A549 (cell line): ENCODE measurements around the gene ACOX1. TPM values are rescaled to one million over a fixed set of nuclear protein-coding genes. Genes with fewer than 3 reads are reported as not detected.

Experiments
- ATAC-seq, 2 experiments: fragments of 200-7000 bp in 1 of 2; fragments of >200 bp in 1 of 2; cut with Nextera tagmentation in 1 of 2; cut with Tn5 transposase in 1 of 2; 3 replicates each; pipeline versions ENCODE4 v1.8.0 to v1.9.1; 2018 to 2020; ENCODE audit warnings: mild to moderate bottlenecking in 1 of 2, moderate library complexity in 1 of 2
- CTCF ChIA-PET: fragments of 300-600 bp; sonication (Branson Sonifier 250); formaldehyde crosslinking; extraction: SDS; loops from one replicate; lab custom pipeline; 2021; ENCODE audit warnings: antibody characterized with exemption, inconsistent platforms; lab: Yijun Ruan, JAX
- POLR2A ChIA-PET: fragments of 350-600 bp; formaldehyde crosslinking; extraction: SDS; loops from one replicate; lab custom pipeline; 2021; ENCODE audit warnings: antibody characterized with exemption, inconsistent platforms; lab: Yijun Ruan, JAX
- DNase-seq, 2 experiments: peaks; one replicate each; pipeline versions ENCODE4 v3.0.0 to v3.0.0-alpha.2; 2011 to 2016; ENCODE audit warnings: low read depth in 1 of 2, low spot score in 1 of 2
- FAIRE-seq: peaks from 2 replicates; lab custom pipeline; 2011; peaks lifted over from hg19 to GRCh38; lab: Jason Lieb, UNC
- H3K27ac ChIP-seq, 2 experiments: fragments of >200 bp; sonication (Bioruptor Twin); formaldehyde crosslinking; 3 replicates each; pipeline ENCODE4 v1.5.1; 2016 to 2017
- H3K4me1 ChIP-seq: fragments of >200 bp; sonication (Bioruptor Twin); formaldehyde crosslinking; 3 replicates; pipeline ENCODE4 v1.6.1; 2016
- H3K4me2 ChIP-seq: fragments of >200 bp; sonication (Bioruptor Twin); formaldehyde crosslinking; 3 replicates; pipeline ENCODE4 v1.6.1; 2016
- H3K4me3 ChIP-seq: fragments of >200 bp; sonication (Bioruptor Twin); formaldehyde crosslinking; 3 replicates; pipeline ENCODE4 v1.5.1; 2016
- H3K9me3 ChIP-seq: fragments of >200 bp; sonication (Bioruptor Twin); formaldehyde crosslinking; 3 replicates; pipeline ENCODE4 v1.6.1; 2016
- ATOH8 ChIP-seq: fragments of 250-450 bp; sonication (Bioruptor Pico); IDR thresholded peaks from 2 replicates; pipeline ENCODE4 v1.5.0; 2020; ENCODE audit warnings: low read depth, mild to moderate bottlenecking, moderate library complexity
- BHLHE40 ChIP-seq: IDR thresholded peaks from 2 replicates; pipeline ENCODE4 v1.6.1; 2012; ENCODE audit warnings: low read depth, low read length, inconsistent platforms
- CBX2 ChIP-seq: fragments of 200-600 bp; sonication (generic); IDR thresholded peaks from 2 replicates; pipeline ENCODE4 v1.6.1; 2016; ENCODE audit warnings: low read depth, mild to moderate bottlenecking, borderline replicate concordance
- CTCF ChIP-seq: fragments of >200 bp; sonication (Bioruptor Twin); formaldehyde crosslinking; IDR thresholded peaks from 3 replicates; pipeline ENCODE4 v1.5.1; 2016
- EHMT2 ChIP-seq: fragments of 200-600 bp; sonication (generic); IDR thresholded peaks from 2 replicates; pipeline ENCODE4 v1.6.1; 2016; ENCODE audit warnings: antibody characterized with exemption, low read depth, mild to moderate bottlenecking, moderate library complexity
- EP300 ChIP-seq, 2 experiments: fragments of >200 bp; sonication (Bioruptor Twin); formaldehyde crosslinking; IDR thresholded peaks; 2 replicates in 1 of 2; 3 replicates in 1 of 2; pipeline ENCODE4 v1.6.1; 2016 to 2017
- ESRRA ChIP-seq: fragments of 150-350 bp; IDR thresholded peaks from 2 replicates; pipeline ENCODE4 v1.6.1; 2014; ENCODE audit warnings: mild to moderate bottlenecking, low read length, borderline replicate concordance
- FOSB ChIP-seq: fragments of 250-450 bp; sonication (Bioruptor Pico); IDR thresholded peaks from 2 replicates; pipeline ENCODE4 v1.5.0; 2020; ENCODE audit warnings: mild to moderate bottlenecking, moderate library complexity
- GATA3 ChIP-seq: IDR thresholded peaks from 2 replicates; pipeline ENCODE4 v1.6.1; 2012; ENCODE audit warnings: borderline replicate concordance
- HES2 ChIP-seq: fragments of >200 bp; sonication (Bioruptor Twin); formaldehyde crosslinking; IDR thresholded peaks from 2 replicates; pipeline ENCODE4 v1.6.1; 2016
- HEYL ChIP-seq: fragments of 250-450 bp; sonication (Bioruptor Pico); IDR thresholded peaks from 2 replicates; pipeline ENCODE4 v1.8.0; 2021; ENCODE audit warnings: mild to moderate bottlenecking, moderate library complexity
- HOXB13 ChIP-seq: fragments of 250-450 bp; sonication (Bioruptor Pico); IDR thresholded peaks from 2 replicates; pipeline ENCODE4 v1.5.0; 2020; ENCODE audit warnings: low read depth, mild to moderate bottlenecking, moderate library complexity
- KDM5A ChIP-seq: fragments of 200-600 bp; sonication (generic); IDR thresholded peaks from 2 replicates; pipeline ENCODE4 v1.6.1; 2016; ENCODE audit warnings: antibody characterized with exemption, mild to moderate bottlenecking
- NFE2L2 ChIP-seq: fragments of 150-350 bp; conservative IDR thresholded peaks from 2 replicates; pipeline ENCODE4 v1.6.1; 2014; ENCODE audit warnings: low read length
- NPAS2 ChIP-seq: fragments of 250-450 bp; sonication (Bioruptor Pico); IDR thresholded peaks from 2 replicates; pipeline ENCODE4 v1.8.0; 2022; ENCODE audit warnings: mild to moderate bottlenecking, moderate library complexity, borderline replicate concordance
- POLR2AphosphoS2 ChIP-seq: conservative IDR thresholded peaks from 2 replicates; pipeline ENCODE4 v1.6.1; 2012; ENCODE audit warnings: low read length, improper control_type of control experiment, inconsistent platforms
- RAD21 ChIP-seq, 2 experiments: fragments of >200 bp in 1 of 2; sonication (Bioruptor Twin) in 1 of 2; formaldehyde crosslinking in 1 of 2; IDR thresholded peaks in 1 of 2; conservative IDR thresholded peaks in 1 of 2; 2 replicates in 1 of 2; 3 replicates in 1 of 2; pipeline ENCODE4 v1.6.1; 2012 to 2018; ENCODE audit warnings: inconsistent platforms in 1 of 2
- REST ChIP-seq: fragments of 200-600 bp; sonication (generic); IDR thresholded peaks from 2 replicates; pipeline ENCODE4 v1.6.1; 2016; ENCODE audit warnings: antibody characterized with exemption, mild to moderate bottlenecking, moderate library complexity
- RFX5 ChIP-seq: fragments of 450-650 bp; IDR thresholded peaks from 2 replicates; pipeline ENCODE4 v1.7.1; 2014; ENCODE audit warnings: antibody characterized with exemption, mild to moderate bottlenecking, moderate library complexity
- SREBF2 ChIP-seq: fragments of 450-650 bp; IDR thresholded peaks from 2 replicates; pipeline ENCODE4 v1.6.1; 2014; ENCODE audit warnings: mild to moderate bottlenecking, moderate library complexity
- ZC3H11A ChIP-seq: fragments of 450-650 bp; IDR thresholded peaks from 2 replicates; pipeline ENCODE4 v1.6.1; 2014; ENCODE audit warnings: antibody characterized with exemption, mild to moderate bottlenecking
- ZSCAN20 ChIP-seq: fragments of 250-450 bp; sonication (Bioruptor Pico); IDR thresholded peaks from 2 replicates; pipeline ENCODE4 v1.8.0; 2022; ENCODE audit warnings: mild to moderate bottlenecking, moderate library complexity
- WGBS: methylation state at CpG from one replicate; pipeline ENCODE4 v1.1.6; 2017; ENCODE audit errors: missing lambda C conversion rate; 5-methylcytosine and 5-hydroxymethylcytosine counted together
- polyA plus RNA-seq, 4 experiments: library from polyadenylated mRNA; depleted of rRNA in 3 of 4; stranded (reverse); fragments of >200 nt; fragmentation: RNase III in 1 of 4; extraction: RNeasy Plus Mini Kit Qiagen cat#74134 plus additional on column Dnase treatment in 1 of 4; gene quantifications; 2 replicates in 3 of 4; 3 replicates in 1 of 4; pipeline ENCODE4 v1.2.3, GENCODE V29; 2011 to 2017
- TF ChIP-seq, protein P1 (sequence below): fragments of >200 bp; sonication (Bioruptor Twin); formaldehyde crosslinking; IDR thresholded peaks from 3 replicates; pipeline ENCODE4 v1.6.1; 2016

ACOX1 gene
- polyA plus RNA-seq, 2 of the 4 experiments (the other 2 are of a cell fraction) = 17.9 to 31.1 TPM

DNA sequence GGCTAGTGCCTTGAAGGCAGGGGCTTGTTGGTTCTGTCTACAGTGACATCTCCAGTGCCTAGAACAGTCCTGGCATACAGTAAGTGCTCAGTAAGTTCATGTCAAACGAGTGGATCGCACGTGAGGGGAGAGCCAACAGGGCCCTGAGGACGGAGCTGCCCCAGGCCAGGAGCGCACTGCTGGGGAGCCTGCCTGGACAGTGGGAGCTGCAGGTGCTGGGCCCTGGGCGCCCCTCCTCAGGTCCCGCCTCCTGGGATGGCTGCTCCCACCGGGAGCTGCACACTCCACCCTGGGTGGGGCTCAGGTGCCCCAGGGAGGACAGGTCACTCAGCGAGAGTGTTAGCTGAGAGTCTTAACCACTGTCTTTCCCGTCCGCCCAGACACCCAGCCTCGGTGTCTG lies 46.3 kb upstream of the ACOX1 start:
- H3K4me3 ChIP-seq = no peak overlapping the region
- H3K4me2 ChIP-seq = no peak overlapping the region
- H3K9me3 ChIP-seq = no peaks in the 10 kb centered on the region
- no peak overlapping the region for H3K27ac ChIP-seq
- DNase-seq (no peak), FAIRE-seq (no peak), ATAC-seq (no peak)
- TF ChIP-seq ZC3H11A (no peak), CTCF (no peak)
- H3K4me1 ChIP-seq = peaks cover 29% of the 10 kb centered on the region
- WGBS = 90% methylated on average over 12 of the region's 12 CpGs
- ChIA-PET POLR2A (no interaction called here), CTCF (interaction anchor here (0.8 to 23.8 kb wide), 5 partner anchors 12 to 254 kb away, joined by 3 to 357 read pairs (median 4); no protein-coding TSS in a partner anchor)

GRCh38 chr17:76024353-76024752 lies 45.4 kb upstream of the ACOX1 start:
- no peak for FAIRE-seq
- ChIA-PET CTCF (interaction anchor here (1.0 to 1.5 kb wide), 4 partner anchors 9 to 119 kb away, joined by 3 to 18 read pairs (median 4); no protein-coding TSS in a partner anchor), POLR2A (no interaction called here)
- 90% methylated on average over 8 of the region's 9 CpGs for WGBS
- no peak for TF ChIP-seq FOSB (CRISPR knock-in tag)
- no peak for TF ChIP-seq POLR2AphosphoS2
- TF ChIP-seq ESRRA = no peak
- no peak for TF ChIP-seq ZSCAN20 (CRISPR knock-in tag)
- TF ChIP-seq EP300 (IDR thresholded peaks at IDR 0.05) = no peak
- TF ChIP-seq GATA3 = no peak
- no peak for TF ChIP-seq RAD21 (conservative IDR thresholded peaks at IDR 0.05 in 1 of 2, IDR thresholded peaks at IDR 0.05 in 1 of 2)
- no peak for TF ChIP-seq NFE2L2
- TF ChIP-seq, protein P1, sequence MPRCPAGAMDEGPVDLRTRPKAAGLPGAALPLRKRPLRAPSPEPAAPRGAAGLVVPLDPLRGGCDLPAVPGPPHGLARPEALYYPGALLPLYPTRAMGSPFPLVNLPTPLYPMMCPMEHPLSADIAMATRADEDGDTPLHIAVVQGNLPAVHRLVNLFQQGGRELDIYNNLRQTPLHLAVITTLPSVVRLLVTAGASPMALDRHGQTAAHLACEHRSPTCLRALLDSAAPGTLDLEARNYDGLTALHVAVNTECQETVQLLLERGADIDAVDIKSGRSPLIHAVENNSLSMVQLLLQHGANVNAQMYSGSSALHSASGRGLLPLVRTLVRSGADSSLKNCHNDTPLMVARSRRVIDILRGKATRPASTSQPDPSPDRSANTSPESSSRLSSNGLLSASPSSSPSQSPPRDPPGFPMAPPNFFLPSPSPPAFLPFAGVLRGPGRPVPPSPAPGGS = no peak
- no peak for TF ChIP-seq HEYL
- TF ChIP-seq NPAS2 (CRISPR knock-in tag) = no peak
- TF ChIP-seq REST = no peak
- no peak for TF ChIP-seq BHLHE40
- TF ChIP-seq, all 56 proteins: peak for 0
- Histone ChIP-seq H3K4me1 (peaks cover 24% of the 10 kb centered on the region), H3K4me3 (no peak overlapping the region), H3K9me3 (no peaks in the 10 kb centered on the region), H3K4me2 (no peak overlapping the region), H3K27ac (no peak overlapping the region)
- no peak for ATAC-seq
- DNase-seq = no peak

- TF ChIP-seq HOXB13 (CRISPR knock-in tag) (no peak), EHMT2 (no peak), RFX5 (no peak), KDM5A (no peak), ATOH8 (CRISPR knock-in tag) (no peak), HES2 (no peak), CTCF (no peak), FOSB (CRISPR knock-in tag) (no peak), SREBF2 (no peak), CBX2 (no peak)
- Histone ChIP-seq H3K4me2 (no peak overlapping the region), H3K4me3 (no peak overlapping the region), H3K4me1 (peaks cover 19% of the 10 kb centered on the region), H3K9me3 (no peaks in the 10 kb centered on the region), H3K27ac (no peak overlapping the region)
- FAIRE-seq (no peak), ATAC-seq (no peak), DNase-seq (no peak)
- ChIA-PET CTCF (interaction anchor here (1.0 to 1.5 kb wide), 4 partner anchors 8 to 119 kb away, joined by 3 to 18 read pairs (median 4); no protein-coding TSS in a partner anchor), POLR2A (no interaction called here)
- WGBS = 93% methylated on average over 9 of the region's 9 CpGs
These were observed 44.9 kb upstream of the ACOX1 start for GRCh38 chr17:76023900-76024237.
